Tibial nerve (tissue), 4 donors: ENCODE data around the gene AVEN. TPM values are rescaled to one million over a fixed set of nuclear protein-coding genes. Genes with fewer than 3 reads are reported as not detected.
"Not testable (repeated sequence)": the region's sequence is repeated elsewhere in the genome, so short reads cannot be mapped to it uniquely, and the experiment has no call there.

Experiments used
- DNase-seq, 2 donors: peaks; one replicate each; pipeline ENCODE4 v3.0.0-alpha.2; 2019; ENCODE audit warnings: low spot score in 2 of 2
- H3K27ac ChIP-seq, 4 donors: fragments of 200-600 bp; sonication (generic) in 3 of 4; one replicate each; pipeline ENCODE4 v1.5.1; 2017 to 2019; ENCODE audit warnings: mild to moderate bottlenecking in 1 of 4
- H3K27me3 ChIP-seq, 2 donors: fragments of 200-600 bp; sonication (generic) in 1 of 2; one replicate each; pipeline versions ENCODE4 v1.5.1 to v1.6.0; 2017 to 2019
- H3K36me3 ChIP-seq, 3 donors: fragments of 200-600 bp; sonication (generic); one replicate each; pipeline ENCODE4 v1.5.1; 2018 to 2019
- H3K4me1 ChIP-seq, 4 donors: fragments of 200-600 bp; sonication (generic) in 3 of 4; one replicate each; pipeline ENCODE4 v1.5.1; 2017 to 2019
- H3K4me3 ChIP-seq, 4 donors: fragments of 200-600 bp; sonication (generic) in 3 of 4; one replicate each; pipeline ENCODE4 v1.5.1; 2017 to 2019; ENCODE audit warnings: mild to moderate bottlenecking in 1 of 4, moderate library complexity in 1 of 4
- H3K9me3 ChIP-seq, 4 donors: fragments of 200-600 bp; sonication (generic) in 3 of 4; one replicate each; pipeline ENCODE4 v1.5.1; 2017 to 2019
- EP300 ChIP-seq, 2 donors: sonication (generic); formaldehyde crosslinking; IDR thresholded peaks; one replicate each; pipeline ENCODE4 v1.6.1; 2017; ENCODE audit warnings: antibody characterized with exemption in 2 of 2, mild to moderate bottlenecking in 1 of 2
- POLR2A ChIP-seq, 2 donors: fragments of 450-650 bp; IDR thresholded peaks; one replicate each; pipeline ENCODE4 v1.6.1; 2017; ENCODE audit warnings: antibody characterized with exemption in 2 of 2, mild to moderate bottlenecking in 2 of 2, moderate library complexity in 2 of 2
- WGBS, 2 donors: methylation state at CpG; one replicate each; pipeline ENCODE4 v1.1.5; 2018; 5-methylcytosine and 5-hydroxymethylcytosine counted together
- total RNA-seq, 4 donors: library from RNA; depleted of rRNA; stranded (reverse); fragments of >200 nt; gene quantifications; one replicate each; pipeline ENCODE4 v1.1.0, GENCODE V29; 2016
- TF ChIP-seq, protein P1 (sequence below), 5 experiments: fragments of 200-600 bp in 3 of 5; fragments of 450-650 bp in 2 of 5; sonication (generic) in 3 of 5; IDR thresholded peaks; one replicate each; pipeline ENCODE4 v1.5.1; 2016 to 2019; ENCODE audit warnings: antibody characterized with exemption in 5 of 5, mild to moderate bottlenecking in 3 of 5, moderate library complexity in 2 of 5

AVEN gene
- total RNA-seq, 4 donors from 2014 or later: 14.9 to 34.8 (median 25.5) TPM

DNA sequence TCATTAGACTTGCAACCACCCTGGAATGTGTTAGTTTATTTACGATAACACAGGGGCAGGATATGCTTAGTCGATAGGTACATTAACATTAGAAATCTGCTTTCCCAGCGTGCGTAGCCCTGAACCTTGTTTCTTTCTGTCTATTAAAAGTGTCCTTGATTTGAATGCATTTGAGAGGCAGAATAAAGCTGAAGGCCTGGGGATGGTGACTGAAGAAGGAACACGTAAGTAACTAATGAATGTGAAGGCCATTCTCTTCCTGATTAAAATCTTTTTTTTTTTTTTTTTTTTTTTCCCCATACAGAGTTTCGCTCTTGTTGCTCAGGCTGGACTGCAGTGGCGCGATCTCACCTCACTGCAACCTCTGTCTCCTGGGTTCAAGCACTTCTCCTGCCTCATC, 213.6 kb downstream of the AVEN start:
- WGBS, 2 donors: 95 to 96% methylated on average over 8 of the region's 8 CpGs
- H3K9me3 ChIP-seq: peaks cover 0 to 12% (median 0%) of the 10 kb centered on the region in 4 donors
- no peak overlapping the region for H3K4me3 ChIP-seq
- H3K27ac ChIP-seq: no peak overlapping the region
- H3K27me3 ChIP-seq: no peaks in the 10 kb centered on the region
- no peak for DNase-seq
- H3K36me3 ChIP-seq: no peaks in the 10 kb centered on the region
- TF ChIP-seq, protein P1, sequence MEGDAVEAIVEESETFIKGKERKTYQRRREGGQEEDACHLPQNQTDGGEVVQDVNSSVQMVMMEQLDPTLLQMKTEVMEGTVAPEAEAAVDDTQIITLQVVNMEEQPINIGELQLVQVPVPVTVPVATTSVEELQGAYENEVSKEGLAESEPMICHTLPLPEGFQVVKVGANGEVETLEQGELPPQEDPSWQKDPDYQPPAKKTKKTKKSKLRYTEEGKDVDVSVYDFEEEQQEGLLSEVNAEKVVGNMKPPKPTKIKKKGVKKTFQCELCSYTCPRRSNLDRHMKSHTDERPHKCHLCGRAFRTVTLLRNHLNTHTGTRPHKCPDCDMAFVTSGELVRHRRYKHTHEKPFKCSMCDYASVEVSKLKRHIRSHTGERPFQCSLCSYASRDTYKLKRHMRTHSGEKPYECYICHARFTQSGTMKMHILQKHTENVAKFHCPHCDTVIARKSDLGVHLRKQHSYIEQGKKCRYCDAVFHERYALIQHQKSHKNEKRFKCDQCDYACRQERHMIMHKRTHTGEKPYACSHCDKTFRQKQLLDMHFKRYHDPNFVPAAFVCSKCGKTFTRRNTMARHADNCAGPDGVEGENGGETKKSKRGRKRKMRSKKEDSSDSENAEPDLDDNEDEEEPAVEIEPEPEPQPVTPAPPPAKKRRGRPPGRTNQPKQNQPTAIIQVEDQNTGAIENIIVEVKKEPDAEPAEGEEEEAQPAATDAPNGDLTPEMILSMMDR (IDR thresholded peaks at IDR 0.05): no peak
- no peak for TF ChIP-seq POLR2A (IDR thresholded peaks at IDR 0.05)
- no peak for TF ChIP-seq EP300 (IDR thresholded peaks at IDR 0.05)
- peaks cover 0 to 5% (median 0%) of the 10 kb centered on the region in 4 donors for H3K4me1 ChIP-seq

DNA sequence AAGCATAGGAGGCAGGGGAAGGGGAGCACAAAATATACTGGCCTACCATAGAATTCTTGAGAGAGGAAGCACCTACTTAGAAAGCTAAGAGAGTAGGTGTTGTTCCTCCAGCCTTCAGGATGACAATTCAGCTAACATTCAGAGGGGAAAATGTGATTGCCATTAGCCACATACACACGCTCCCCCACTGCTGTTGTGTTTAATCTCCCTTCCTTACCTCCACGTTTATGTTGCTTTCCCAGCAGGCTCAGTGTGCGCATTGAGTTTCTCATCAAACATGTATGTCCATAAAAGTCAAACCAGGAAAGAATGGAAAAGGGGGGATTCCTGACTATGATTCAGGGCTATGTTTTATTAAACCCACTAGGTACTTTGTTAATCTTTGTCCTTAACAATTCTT, 215.9 kb downstream of the AVEN start:
- WGBS, 2 donors: 78 to 82% methylated on average over 3 of the region's 3 CpGs
- TF ChIP-seq, protein P1 (IDR thresholded peaks at IDR 0.05): no peak
- TF ChIP-seq EP300 (IDR thresholded peaks at IDR 0.05): no peak
- no peak for TF ChIP-seq POLR2A (IDR thresholded peaks at IDR 0.05)

DNA sequence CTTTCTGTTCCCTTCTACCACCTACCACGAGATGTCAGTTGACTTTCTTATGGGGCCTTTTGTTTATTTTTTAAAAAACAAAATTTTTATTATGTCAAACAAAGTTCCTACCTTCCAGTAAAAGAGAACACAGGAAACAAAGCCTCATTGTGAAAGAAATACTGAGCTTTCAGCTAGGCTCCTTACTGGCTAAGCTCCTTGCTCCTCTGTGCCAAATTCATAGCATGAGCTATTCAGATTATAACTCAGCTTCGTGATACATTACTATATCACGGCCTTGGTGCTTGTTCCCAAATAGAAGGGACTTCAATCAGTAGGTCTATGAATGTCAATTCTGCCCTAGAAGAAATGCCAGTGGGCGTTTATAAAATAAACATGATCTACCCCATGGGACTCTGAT, 216.5 kb downstream of the AVEN start:
- no peak for TF ChIP-seq POLR2A (IDR thresholded peaks at IDR 0.05)
- TF ChIP-seq EP300 (IDR thresholded peaks at IDR 0.05): no peak
- TF ChIP-seq, protein P1 (IDR thresholded peaks at IDR 0.05): no peak
- no peak for DNase-seq
- Histone ChIP-seq H3K4me3 (no peak overlapping the region), H3K27me3 (no peaks in the 10 kb centered on the region), H3K27ac (no peak overlapping the region), H3K9me3 (no peaks in the 10 kb centered on the region), H3K36me3 (no peaks in the 10 kb centered on the region), H3K4me1 (peaks cover 0 to 5% (median 0%) of the 10 kb centered on the region in 4 donors)
- WGBS, 2 donors: 18 to 23% methylated on average over 4 of the region's 4 CpGs

More for the DNA sequence above, 215.9 kb downstream of the AVEN start:
- peaks cover 0 to 5% (median 0%) of the 10 kb centered on the region in 4 donors for H3K4me1 ChIP-seq
- no peaks in the 10 kb centered on the region for H3K36me3 ChIP-seq
- H3K27me3 ChIP-seq: no peaks in the 10 kb centered on the region
- H3K9me3 ChIP-seq: no peaks in the 10 kb centered on the region
- no peak overlapping the region for H3K27ac ChIP-seq
- DNase-seq: no peak
- H3K4me3 ChIP-seq: no peak overlapping the region

DNA sequence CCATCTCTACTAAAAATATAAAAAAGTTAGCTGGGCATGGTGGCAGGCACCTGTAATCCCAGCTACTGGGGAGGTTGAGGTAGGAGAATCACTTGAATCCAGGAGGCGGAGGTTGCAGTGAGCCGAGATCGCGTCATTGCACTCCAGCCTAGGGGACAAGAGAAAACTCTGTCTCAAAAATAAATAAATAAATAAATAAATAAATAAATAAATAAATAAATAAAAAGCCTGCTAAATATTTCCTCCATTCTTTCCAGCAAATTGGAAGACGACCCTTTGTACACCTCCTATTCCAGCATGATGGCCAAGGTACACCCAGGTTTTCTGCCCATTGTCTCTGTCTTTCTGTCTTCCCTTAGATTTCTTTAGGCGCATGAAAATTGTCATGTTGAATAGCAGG, 219.5 kb downstream of the AVEN start:
- H3K27ac ChIP-seq, H3K4me3 ChIP-seq, H3K4me1 ChIP-seq, H3K27me3 ChIP-seq, DNase-seq, H3K9me3 ChIP-seq, H3K36me3 ChIP-seq: not testable (repeated sequence)
- WGBS, 2 donors: 98% methylated on average over 6 of the region's 6 CpGs

Other genes with a start within 250 kb of the AVEN start
- gene CHRM5, start 70.7 kb downstream of the AVEN start, total RNA-seq: under 1 TPM; 0.21 to 0.98 (median 0.37) TPM
- gene EMC7, start 62.7 kb upstream of the AVEN start, total RNA-seq: 10 to 100 TPM; 29.9 to 41.4 (median 34.4) TPM
- 1 to 10 TPM in 3 of 4 donors, under 1 TPM in 1; 0.90 to 2.9 (median 1.9) TPM for gene PGBD4, start 62.9 kb upstream of the AVEN start, total RNA-seq
- gene KATNBL1, start 170.9 kb upstream of the AVEN start, total RNA-seq: 100 to 1,000 TPM in 1 of 4 donors, 10 to 100 TPM in 3; 81.4 to 104 (median 87.8) TPM
- 100 to 1,000 TPM; 146 to 190 (median 156) TPM for gene EMC4, start 185.8 kb upstream of the AVEN start, total RNA-seq